K562 (cell line): Measurements from ENCODE around the gene RUSC1. TPM values are rescaled to one million over a fixed set of nuclear protein-coding genes. Genes with fewer than 3 reads are reported as not detected.

Experiments
- ATAC-seq: fragments of 200-7000 bp; cut with Tn5 transposase; 3 replicates; pipeline ENCODE4 v1.9.1; 2020; ENCODE audit warnings: moderate library complexity
- BruUV-seq: library from RNA; stranded (reverse); fragments of 400-500 nt; replicated peaks from 2 replicates; lab custom pipeline; 2021; lab: Mats Ljungman, UMichigan
- CTCF ChIA-PET: fragments of 300-600 bp; formaldehyde crosslinking; extraction: SDS; loops from one replicate; lab custom pipeline; 2021; ENCODE audit warnings: low intra/inter-chr PET ratio; lab: Yijun Ruan, JAX
- POLR2A ChIA-PET: fragments of 300-600, 350-650 bp; sonication (Branson Sonifier 250); formaldehyde crosslinking; extraction: SDS; loops from one replicate; lab custom pipeline; 2021; ENCODE audit warnings: antibody characterized with exemption, inconsistent platforms; lab: Yijun Ruan, JAX
- DNase-seq, 4 experiments: peaks; one replicate each; pipeline versions ENCODE4 v3.0.0 to v3.0.0-alpha.2; 2011 to 2018; ENCODE audit warnings: low spot score in 3 of 4, mixed read lengths in 3 of 4; ENCODE audit errors: extremely low read depth in 1 of 4
- FAIRE-seq: peaks from 2 replicates; lab custom pipeline; 2011; peaks lifted over from hg19 to GRCh38; lab: Jason Lieb, UNC
- H2AFZ ChIP-seq: 2 replicates; pipeline ENCODE4 v1.6.0; 2011; ENCODE audit warnings: low read depth, low read length, control low read depth, inconsistent platforms
- H3K27ac ChIP-seq: fragments of 200-600 bp; 3 replicates; pipeline ENCODE4 v1.8.0; 2011; ENCODE audit warnings: low read depth, mild to moderate bottlenecking, control low read depth, inconsistent platforms, low read length, moderate library complexity, mixed read lengths; ENCODE audit errors: extremely low read depth
- H3K27me3 ChIP-seq, 2 experiments: fragments of 300-600 bp in 1 of 2; 2 replicates in 1 of 2; 3 replicates in 1 of 2; pipeline versions ENCODE4 v1.6.0 to v1.8.0; 2011; ENCODE audit warnings: inconsistent platforms in 2 of 2, low read length in 2 of 2, mild to moderate bottlenecking in 1 of 2, mixed read lengths in 1 of 2, moderate library complexity in 1 of 2; ENCODE audit not compliant: control insufficient read depth in 2 of 2, insufficient read depth in 2 of 2
- H3K36me3 ChIP-seq: fragments of 300-600 bp; 3 replicates; pipeline ENCODE4 v1.8.0; 2011; ENCODE audit warnings: mild to moderate bottlenecking, low read length, inconsistent platforms; ENCODE audit not compliant: control insufficient read depth, insufficient read depth
- H3K4me1 ChIP-seq, 2 experiments: fragments of 200-600 bp in 1 of 2; replicated peaks in 1 of 2; 2 replicates in 1 of 2; 3 replicates in 1 of 2; pipeline versions ENCODE4 v1.5.1 to v1.8.0; 2011; ENCODE audit warnings: inconsistent platforms in 2 of 2, low read length in 2 of 2, mild to moderate bottlenecking in 1 of 2, mixed read lengths in 1 of 2, moderate library complexity in 1 of 2; ENCODE audit not compliant: control insufficient read depth in 2 of 2, insufficient read depth in 2 of 2
- H3K4me2 ChIP-seq: 2 replicates; pipeline ENCODE4 v1.6.1; 2011; ENCODE audit warnings: low read length, control low read depth, inconsistent platforms, mixed read lengths; ENCODE audit not compliant: insufficient read depth
- H3K4me3 ChIP-seq: fragments of 200-600 bp; sonication (generic), shearing (Covaris generic); 2 replicates; pipeline ENCODE4 v1.5.1; 2016; ENCODE audit warnings: control low read depth, inconsistent platforms
- H3K79me2 ChIP-seq: fragments of 200-600 bp; 3 replicates; pipeline ENCODE4 v1.8.0; 2011; ENCODE audit warnings: low read length, inconsistent platforms; ENCODE audit not compliant: control insufficient read depth, insufficient read depth
- H3K9ac ChIP-seq, 2 experiments: 2 replicates each; pipeline versions ENCODE4 v1.6.0 to v1.6.1; 2011; ENCODE audit warnings: low read depth in 2 of 2, low read length in 2 of 2, control low read depth in 1 of 2, inconsistent platforms in 1 of 2, mild to moderate bottlenecking in 1 of 2, mixed read lengths in 1 of 2; ENCODE audit not compliant: insufficient read depth in 1 of 2
- H3K9me1 ChIP-seq: one replicate; pipeline ENCODE4 v1.6.0; 2011; ENCODE audit warnings: inconsistent platforms, mild to moderate bottlenecking, low read length, moderate library complexity; ENCODE audit not compliant: control insufficient read depth, insufficient read depth
- H3K9me3 ChIP-seq: replicated peaks from 2 replicates; pipeline ENCODE4 v1.5.1; 2011; ENCODE audit warnings: low read depth, low read length, inconsistent platforms; ENCODE audit not compliant: control insufficient read depth, insufficient read depth
- H4K20me1 ChIP-seq: replicated peaks from 2 replicates; pipeline ENCODE4 v1.6.1; 2011; ENCODE audit warnings: low read length, inconsistent platforms, mixed read lengths; ENCODE audit not compliant: control insufficient read depth, insufficient read depth
- ASH1L ChIP-seq: fragments of 450-650 bp; IDR thresholded peaks from 2 replicates; pipeline ENCODE4 v1.6.1; 2018; ENCODE audit warnings: borderline replicate concordance, mild to moderate bottlenecking, low read depth; ENCODE audit not compliant: partially characterized antibody
- EWSR1 ChIP-seq: fragments of 450-650 bp; IDR thresholded peaks from 2 replicates; pipeline ENCODE4 v1.6.1; 2018; ENCODE audit warnings: borderline replicate concordance, mild to moderate bottlenecking, low read depth, moderate library complexity; ENCODE audit not compliant: partially characterized antibody
- FOS ChIP-seq: IDR thresholded peaks from 3 replicates; pipeline ENCODE4 v1.6.1; 2011; ENCODE audit not compliant: insufficient read length; ENCODE audit errors: extremely low read depth
- GTF3C2 ChIP-seq: IDR thresholded peaks from 3 replicates; pipeline ENCODE4 v1.6.1; 2011; ENCODE audit warnings: borderline replicate concordance, mild to moderate bottlenecking, moderate library complexity; ENCODE audit not compliant: insufficient read length; ENCODE audit errors: extremely low read depth
- NR2C2 ChIP-seq, 2 experiments: fragments of 200-800 bp in 1 of 2; sonication (Bioruptor generic) in 1 of 2; sonication (generic) in 1 of 2; formaldehyde crosslinking in 1 of 2; IDR thresholded peaks; 2 replicates each; pipeline versions ENCODE4 v1.6.1 to v1.8.0; 2016 to 2022; ENCODE audit warnings: mild to moderate bottlenecking in 1 of 2, missing compliant biosample characterization in 1 of 2, missing genetic modification characterization in 1 of 2, missing genetic modification reagents in 1 of 2
- PCBP2 ChIP-seq: fragments of 200-400 bp; formaldehyde crosslinking; IDR thresholded peaks from 2 replicates; pipeline ENCODE4 v1.6.1; 2018; ENCODE audit warnings: low read length, low read depth, mild to moderate bottlenecking, moderate library complexity; ENCODE audit not compliant: poor library complexity, severe bottlenecking
- PHF8 ChIP-seq: fragments of 200-600 bp; sonication (generic); IDR thresholded peaks from 2 replicates; pipeline ENCODE4 v1.6.1; 2012; ENCODE audit warnings: mixed run types, mild to moderate bottlenecking, inconsistent platforms, low read length, moderate library complexity, borderline replicate concordance
- POLR2H ChIP-seq: IDR thresholded peaks from 2 replicates; pipeline ENCODE4 v1.6.1; 2016; ENCODE audit warnings: missing genetic modification characterization, low read depth, mild to moderate bottlenecking, control low read depth, missing compliant biosample characterization, moderate library complexity
- RBFOX2 ChIP-seq: fragments of 200-400 bp; formaldehyde crosslinking; IDR thresholded peaks from 2 replicates; pipeline ENCODE4 v1.6.1; 2017; ENCODE audit warnings: low read depth, mild to moderate bottlenecking, low read length, moderate library complexity
- RFX5 ChIP-seq: IDR thresholded peaks from 2 replicates; pipeline ENCODE4 v1.6.1; 2011; ENCODE audit warnings: low read depth, mild to moderate bottlenecking, improper control_type of control experiment, low read length
- SIRT6 ChIP-seq: IDR thresholded peaks from one replicate; pipeline ENCODE4 v1.6.1; 2012; ENCODE audit warnings: low read depth, mild to moderate bottlenecking, control low read depth, inconsistent platforms, low read length, moderate library complexity
- TAL1 ChIP-seq: fragments of 450-650 bp; IDR thresholded peaks from 2 replicates; pipeline ENCODE4 v1.6.1; 2016; ENCODE audit warnings: mild to moderate bottlenecking
- ZBTB2 ChIP-seq: fragments of 450-650 bp; IDR thresholded peaks from 2 replicates; pipeline ENCODE4 v1.6.1; 2016; ENCODE audit warnings: antibody characterized with exemption
- ZBTB33 ChIP-seq: sonication (generic); formaldehyde crosslinking; IDR thresholded peaks from 2 replicates; pipeline ENCODE4 v1.8.1; 2023; ENCODE audit warnings: mild to moderate bottlenecking, missing genetic modification reagents
- ZC3H8 ChIP-seq: fragments of 450-650 bp; IDR thresholded peaks from 2 replicates; pipeline ENCODE4 v1.6.1; 2017
- WGBS: fragments of 100-300 bp; shearing (Covaris generic); methylation state at CpG from one replicate; pipeline ENCODE4 v1.1.6; 2016; ENCODE audit warnings: low coverage, mixed read lengths; ENCODE audit not compliant: insufficient coverage; ENCODE audit errors: missing lambda C conversion rate; 5-methylcytosine and 5-hydroxymethylcytosine counted together
- in situ Hi-C: fragments of 300-500 bp; cut with MboI; formaldehyde crosslinking; loops from 4 replicates; pipeline ENCODE4 v1.15.0; 2018; ENCODE audit warnings: inconsistent platforms, mixed read lengths
- intact Hi-C: fragments of 100-400 bp; cut with micrococcal nuclease; formaldehyde crosslinking; loops from 2 replicates; pipeline ENCODE4 v1.14.2; 2022
- polyA plus RNA-seq, 8 experiments: library from polyadenylated mRNA; depleted of rRNA in 4 of 8; stranded (reverse) in 5 of 8; unstranded in 3 of 8; fragments of >200 nt; fragmentation: Nextera tagmentation in 2 of 8; fragmentation: Illumina TruSeq in 1 of 8; extraction: Ambion mirVana in 2 of 8; extraction: Trizol in 1 of 8; gene quantifications; 2 replicates each; pipeline versions ENCODE4 v1.2.1 to v1.2.3, GENCODE V29; 2011 to 2014; ENCODE audit warnings: inconsistent platforms in 1 of 8, missing spikeins in 1 of 8
- total RNA-seq, 7 experiments: library from RNA; depleted of rRNA in 6 of 7; stranded (reverse); fragments of >200 nt in 6 of 7; fragmentation: Illumina TruSeq in 2 of 7; extraction: Trizol in 2 of 7; gene quantifications; 2 replicates each; pipeline versions ENCODE4 v1.2.1 to v1.2.3, GENCODE V29; 2011 to 2021; ENCODE audit warnings: low replicate concordance in 1 of 7

The RUSC1 gene
- total and polyA plus RNA-seq, 9 of the 15 experiments (the other 6 are each of a cell fraction or from before 2014, with no cell fraction given): 5.7 to 68.3 (median 33.6) TPM

GRCh38 chr1:155287987-155288543 lies 32.6 kb upstream of the RUSC1 start:
- no peak; the same call in 2 of the 3 replicates for ATAC-seq
- no peak overlapping the region for H3K27ac ChIP-seq
- H2AFZ ChIP-seq: no peak overlapping the region
- peaks cover 38% of the 10 kb centered on the region; the same call in 2 of the 3 replicates for H3K36me3 ChIP-seq
- no peaks in the 10 kb centered on the region for H3K9me3 ChIP-seq
- no peaks in the 10 kb centered on the region for H3K79me2 ChIP-seq
- intact Hi-C loops (no loop called here), in situ Hi-C loops (no loop called here)
- DNase-seq: no peak
- H3K4me2 ChIP-seq: no peak overlapping the region
- CTCF ChIA-PET: no interaction called here
- peak overlapping the region in 1 of 2 experiments; percentile 66; a peak in 2 of 4 replicates for H3K9ac ChIP-seq
- 86% methylated on average over 18 of the region's 21 CpGs for WGBS
- no peak overlapping the region for H3K4me3 ChIP-seq
- H3K9me1 ChIP-seq: no peaks in the 10 kb centered on the region
- FAIRE-seq: no peak
- H3K27me3 ChIP-seq: no peaks in the 10 kb centered on the region
- BruUV-seq: no TSS peak
- H3K4me1 ChIP-seq: peaks cover 0 to 29% of the 10 kb centered on the region in 2 experiments; a peak in 3 of 5 replicates
- no peaks in the 10 kb centered on the region; the same call in 1 of the 2 replicates for H4K20me1 ChIP-seq
- POLR2A ChIA-PET: interaction anchor here (0.8 to 1.7 kb wide), 4 partner anchors 10 to 22 kb away, joined by 3 to 7 read pairs (median 4); partner anchors contain the start of gene PKLR
- TF ChIP-seq TAL1 (no peak), GTF3C2 (no peak), ASH1L (no peak), ZBTB2 (no peak), POLR2H (no peak), EWSR1 (peak; percentile 8), RBFOX2 (peak; percentile 58), ZC3H8 (no peak), ZBTB33 (CRISPR knock-in tag) (peak; percentile 67), NR2C2 (CRISPR knock-in tag; IDR thresholded peaks at IDR 0.05) (no peak), NR2C2 (tag; IDR thresholded peaks at IDR 0.05) (no peak), RFX5 (no peak), PCBP2 (no peak), PHF8 (no peak), SIRT6 (no peak), FOS (no peak)
